ENCODE results near the gene TBXAS1.
"Not testable (repeated sequence)": the region's sequence is repeated elsewhere in the genome, so short reads cannot be mapped to it uniquely, and the experiment has no call there.

Gene TBXAS1

GRCh38 chr7:139901901-139902300 is 72.8 kb downstream of the TBXAS1 start:
- TF ChIP-seq CTCF (IDR thresholded peaks at IDR 0.05; ENCODE audit: borderline replicate concordance, control extremely low read depth, extremely low read depth, insufficient read depth, missing control alignments) = no peak
- no peak for DNase-seq (ENCODE audit: low spot score)
- in situ Hi-C loops (cut with MboI; ENCODE audit: low sequenced_read_pairs, unreplicated experiment) = no loop called here

- DNase-seq (ENCODE audit: low spot score) = no peak
- in situ Hi-C loops (cut with MboI; ENCODE audit: low sequenced_read_pairs, unreplicated experiment) = no loop called here
- TF ChIP-seq CTCF (IDR thresholded peaks at IDR 0.05; ENCODE audit: borderline replicate concordance, control extremely low read depth, extremely low read depth, insufficient read depth, missing control alignments) = no peak
Observed at GRCh38 chr7:139902436-139903102, 73.5 kb downstream of the TBXAS1 start.

GRCh38 chr7:139903103-139903477 is 74.0 kb downstream of the TBXAS1 start:
- DNase-seq (ENCODE audit: low spot score); in situ Hi-C loops (cut with MboI; ENCODE audit: low sequenced_read_pairs, unreplicated experiment): not testable (repeated sequence)

GRCh38 chr7:139906879-139907278 is 77.8 kb downstream of the TBXAS1 start:
- in situ Hi-C loops (cut with MboI; ENCODE audit: low sequenced_read_pairs, unreplicated experiment) = no loop called here
- no peak for DNase-seq (ENCODE audit: low spot score)
- TF ChIP-seq CTCF (IDR thresholded peaks at IDR 0.05; ENCODE audit: borderline replicate concordance, control extremely low read depth, extremely low read depth, insufficient read depth, missing control alignments) = no peak

- no peak for DNase-seq (ENCODE audit: low spot score)
- TF ChIP-seq CTCF (IDR thresholded peaks at IDR 0.05; ENCODE audit: borderline replicate concordance, control extremely low read depth, extremely low read depth, insufficient read depth, missing control alignments) = no peak
- in situ Hi-C loops (cut with MboI; ENCODE audit: low sequenced_read_pairs, unreplicated experiment) = no loop called here
Observed at GRCh38 chr7:139908792-139909191, 79.7 kb downstream of the TBXAS1 start.

- in situ Hi-C loops (cut with MboI; ENCODE audit: low sequenced_read_pairs, unreplicated experiment) = no loop called here
- DNase-seq (ENCODE audit: low spot score) = no peak
- TF ChIP-seq CTCF (IDR thresholded peaks at IDR 0.05; ENCODE audit: borderline replicate concordance, control extremely low read depth, extremely low read depth, insufficient read depth, missing control alignments) = no peak
Observed at GRCh38 chr7:139909379-139910050, 80.5 kb downstream of the TBXAS1 start.

- DNase-seq (ENCODE audit: low spot score) = no peak
- in situ Hi-C loops (cut with MboI; ENCODE audit: low sequenced_read_pairs, unreplicated experiment) = no loop called here
- TF ChIP-seq CTCF (IDR thresholded peaks at IDR 0.05; ENCODE audit: borderline replicate concordance, control extremely low read depth, extremely low read depth, insufficient read depth, missing control alignments) = no peak
Observed at GRCh38 chr7:139913021-139913844, 84.2 kb downstream of the TBXAS1 start.

Measured in GM13976 (cell line).